ENCODE results near the gene PLCH2. TPM values are rescaled to one million over a fixed set of nuclear protein-coding genes. Genes with fewer than 3 reads are reported as not detected.
A peak's percentile ranks its signal among the peaks of the same experiment; 100 is the strongest.

The PLCH2 gene
- total RNA-seq, 1 donor from 2014 or later, result 0.16 TPM

DNA sequence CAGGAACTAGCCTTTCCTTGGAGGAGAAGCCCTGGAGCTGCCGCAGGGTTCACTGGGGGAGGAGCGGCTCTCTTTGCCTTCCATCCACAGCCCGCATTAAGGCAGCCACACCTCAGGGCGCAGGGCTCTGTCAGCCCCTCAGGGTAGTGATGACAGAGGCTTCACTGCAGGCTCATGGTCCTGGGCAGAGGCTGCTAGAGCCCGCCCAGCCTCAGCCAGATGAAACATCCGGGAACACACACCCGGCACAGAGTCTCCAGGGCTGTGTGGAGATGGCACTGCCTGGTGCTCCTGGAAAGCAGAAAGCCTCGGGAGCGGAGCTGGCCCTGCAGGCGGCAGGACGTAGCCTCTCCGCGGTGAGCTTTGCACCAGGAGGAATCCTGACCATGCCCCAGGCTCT, 34.3 kb upstream of the PLCH2 start:
- TF ChIP-seq, protein P1, sequence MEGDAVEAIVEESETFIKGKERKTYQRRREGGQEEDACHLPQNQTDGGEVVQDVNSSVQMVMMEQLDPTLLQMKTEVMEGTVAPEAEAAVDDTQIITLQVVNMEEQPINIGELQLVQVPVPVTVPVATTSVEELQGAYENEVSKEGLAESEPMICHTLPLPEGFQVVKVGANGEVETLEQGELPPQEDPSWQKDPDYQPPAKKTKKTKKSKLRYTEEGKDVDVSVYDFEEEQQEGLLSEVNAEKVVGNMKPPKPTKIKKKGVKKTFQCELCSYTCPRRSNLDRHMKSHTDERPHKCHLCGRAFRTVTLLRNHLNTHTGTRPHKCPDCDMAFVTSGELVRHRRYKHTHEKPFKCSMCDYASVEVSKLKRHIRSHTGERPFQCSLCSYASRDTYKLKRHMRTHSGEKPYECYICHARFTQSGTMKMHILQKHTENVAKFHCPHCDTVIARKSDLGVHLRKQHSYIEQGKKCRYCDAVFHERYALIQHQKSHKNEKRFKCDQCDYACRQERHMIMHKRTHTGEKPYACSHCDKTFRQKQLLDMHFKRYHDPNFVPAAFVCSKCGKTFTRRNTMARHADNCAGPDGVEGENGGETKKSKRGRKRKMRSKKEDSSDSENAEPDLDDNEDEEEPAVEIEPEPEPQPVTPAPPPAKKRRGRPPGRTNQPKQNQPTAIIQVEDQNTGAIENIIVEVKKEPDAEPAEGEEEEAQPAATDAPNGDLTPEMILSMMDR (IDR thresholded peaks at IDR 0.05; ENCODE audit: borderline replicate concordance), result no peak
- Histone ChIP-seq H3K27ac (replicated peaks) (no peak overlapping the region), H3K4me3 (no peak overlapping the region), H3K36me3 (no peaks in the 10 kb centered on the region), H3K4me1 (no peaks in the 10 kb centered on the region), H3K9me3 (replicated peaks) (no peaks in the 10 kb centered on the region), H3K27me3 (ENCODE audit: low read depth) (peaks cover 72% of the 10 kb centered on the region)
- DNase-seq, result no peak
- intact Hi-C loops (cut with micrococcal nuclease), result no loop called here

DNA sequence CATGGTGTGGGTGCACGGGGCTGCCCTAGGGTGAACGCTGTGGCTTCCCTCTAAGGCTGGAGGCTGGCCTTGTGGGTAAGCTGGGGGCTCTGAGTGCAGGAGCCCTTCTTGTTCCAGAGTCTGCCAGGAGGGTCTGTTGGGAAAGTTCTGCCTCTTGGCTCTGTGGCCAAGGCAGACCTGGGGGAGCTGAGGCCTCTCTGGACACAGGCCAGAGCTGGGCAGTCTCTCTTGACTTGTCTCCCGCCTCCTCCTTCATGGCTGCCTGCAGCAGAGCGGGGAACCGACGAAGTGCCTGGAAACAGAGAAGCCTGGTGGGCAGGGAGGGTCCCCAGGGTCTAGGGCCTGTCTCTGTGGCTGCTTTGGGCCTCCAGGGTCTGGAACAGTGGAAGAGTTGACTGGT, 33.4 kb upstream of the PLCH2 start:
- no peaks in the 10 kb centered on the region for H3K36me3 ChIP-seq
- no peaks in the 10 kb centered on the region for H3K4me1 ChIP-seq
- no peak overlapping the region for H3K27ac ChIP-seq (replicated peaks)
- H3K9me3 ChIP-seq (replicated peaks), result no peaks in the 10 kb centered on the region
- TF ChIP-seq, protein P1 (IDR thresholded peaks at IDR 0.05; ENCODE audit: borderline replicate concordance), result no peak
- peaks cover 76% of the 10 kb centered on the region for H3K27me3 ChIP-seq (ENCODE audit: low read depth)
- H3K4me3 ChIP-seq, result no peak overlapping the region
- intact Hi-C loops (cut with micrococcal nuclease), result no loop called here
- no peak for DNase-seq

DNA sequence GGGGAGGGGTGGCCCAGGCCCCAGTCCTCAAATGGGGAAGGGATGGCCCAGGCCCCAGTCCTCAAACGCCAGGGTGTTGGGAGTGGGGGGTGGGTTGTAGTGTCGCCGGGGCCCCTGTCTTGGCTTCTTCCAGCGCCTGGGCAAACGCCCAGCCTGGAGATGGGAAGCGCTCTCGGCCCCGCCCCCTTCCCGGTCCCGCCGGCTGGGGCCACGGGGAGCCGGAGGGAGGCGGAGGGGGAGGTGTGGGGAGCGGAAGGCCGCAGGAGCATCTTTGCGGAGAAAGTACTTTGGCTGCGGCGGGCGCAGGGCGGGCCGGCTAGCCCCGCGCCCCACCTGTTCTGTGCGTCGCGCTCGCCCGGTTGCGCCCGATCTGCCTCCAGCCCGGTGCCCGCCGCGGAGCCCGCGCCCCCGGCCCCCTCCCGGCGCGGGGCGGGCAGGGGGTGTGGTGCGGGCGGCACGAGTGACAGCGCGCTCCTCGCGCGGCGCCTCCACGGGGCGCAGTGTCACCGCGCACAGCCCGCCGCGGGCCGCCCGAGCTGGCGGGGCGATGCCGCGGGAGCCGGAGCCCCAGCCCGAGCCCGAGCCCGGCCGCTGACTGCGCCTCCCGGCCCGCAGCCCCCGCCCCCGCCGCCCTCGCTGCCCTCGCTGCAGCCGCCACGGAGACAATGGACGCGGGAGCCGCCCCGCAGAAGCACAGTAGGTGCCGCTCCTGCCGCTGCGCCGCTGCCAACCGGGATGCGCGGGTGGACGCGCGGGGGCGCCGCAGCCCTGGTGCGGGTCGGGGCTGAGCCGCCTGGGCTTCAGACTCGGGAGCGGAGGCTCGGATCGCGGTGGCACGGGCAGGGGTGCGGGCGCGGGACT, 32.6 kb upstream of the PLCH2 start:
- intact Hi-C loops (cut with micrococcal nuclease), result no loop called here
- no peak for DNase-seq
- H3K36me3 ChIP-seq, result no peaks in the 10 kb centered on the region
- no peaks in the 10 kb centered on the region for H3K9me3 ChIP-seq (replicated peaks)
- H3K27me3 ChIP-seq (ENCODE audit: low read depth), result peaks cover 78% of the 10 kb centered on the region
- no peak overlapping the region for H3K4me3 ChIP-seq
- H3K4me1 ChIP-seq, result no peaks in the 10 kb centered on the region
- H3K27ac ChIP-seq (replicated peaks), result no peak overlapping the region
- TF ChIP-seq, protein P1 (IDR thresholded peaks at IDR 0.05; ENCODE audit: borderline replicate concordance), result peak; percentile 17

DNA sequence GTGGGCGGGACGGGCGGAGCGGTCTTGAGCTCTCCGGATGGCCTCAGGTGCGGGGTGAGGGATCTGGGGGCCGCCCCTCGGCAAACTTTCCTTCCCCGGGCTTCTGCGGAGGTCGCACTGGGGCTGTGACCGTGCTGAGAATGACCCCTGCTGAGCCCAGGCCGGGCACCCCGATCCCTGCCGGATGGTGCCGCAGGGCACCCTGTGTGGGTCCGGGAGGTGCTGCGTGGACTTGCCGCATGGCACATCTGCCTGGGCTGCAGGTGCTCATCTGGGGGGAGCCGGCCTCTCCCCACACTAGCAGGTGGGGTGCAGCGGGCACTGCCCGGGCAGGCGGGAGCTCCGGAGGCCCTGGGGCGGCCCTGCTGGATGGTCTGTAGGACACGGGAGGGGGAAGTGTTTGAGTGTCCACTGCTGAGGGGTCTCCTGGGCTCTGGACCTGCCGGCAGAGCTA, 31.9 kb upstream of the PLCH2 start:
- DNase-seq, result no peak
- Histone ChIP-seq H3K4me3 (no peak overlapping the region), H3K36me3 (no peaks in the 10 kb centered on the region), H3K27ac (replicated peaks) (no peak overlapping the region), H3K9me3 (replicated peaks) (no peaks in the 10 kb centered on the region), H3K4me1 (no peaks in the 10 kb centered on the region), H3K27me3 (ENCODE audit: low read depth) (peaks cover 84% of the 10 kb centered on the region)
- intact Hi-C loops (cut with micrococcal nuclease), result no loop called here
- TF ChIP-seq, protein P1 (IDR thresholded peaks at IDR 0.05; ENCODE audit: borderline replicate concordance), result no peak

DNA sequence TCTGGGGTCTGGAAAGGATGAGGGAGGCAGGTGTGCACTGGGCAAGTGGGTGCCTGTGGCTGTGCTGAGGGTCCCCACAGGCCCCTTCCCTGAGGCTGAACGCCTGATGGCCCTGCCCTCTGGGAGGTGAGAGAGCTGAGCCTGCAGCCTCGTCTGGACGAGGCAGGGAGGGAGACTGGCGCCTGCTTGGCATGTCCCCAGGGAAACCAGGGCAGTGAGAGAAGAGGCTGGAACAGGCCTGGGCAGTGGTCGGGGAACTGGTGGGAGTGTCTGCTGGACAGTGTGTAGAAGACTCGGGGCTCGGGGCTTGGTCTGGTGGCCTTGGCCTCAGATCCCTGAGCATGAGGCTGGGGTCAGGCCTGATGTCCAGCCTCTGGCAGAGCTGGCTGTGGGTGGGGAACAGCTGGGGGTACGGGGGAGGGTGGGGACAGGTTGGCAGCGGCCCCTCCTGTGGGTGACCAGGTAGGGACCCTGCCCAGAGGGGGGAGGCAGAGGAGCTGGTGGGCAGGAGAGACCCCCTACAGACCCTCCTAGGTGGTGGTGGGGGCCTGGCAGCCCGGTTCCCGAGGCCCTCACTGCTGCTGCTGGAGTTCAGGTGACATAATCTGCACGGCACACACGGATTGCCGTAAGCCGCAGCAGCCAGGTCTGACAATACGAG, 30.8 kb upstream of the PLCH2 start:
- DNase-seq, result no peak
- Histone ChIP-seq H3K27ac (replicated peaks) (no peak overlapping the region), H3K9me3 (replicated peaks) (no peaks in the 10 kb centered on the region), H3K27me3 (ENCODE audit: low read depth) (peaks cover 95% of the 10 kb centered on the region), H3K36me3 (no peaks in the 10 kb centered on the region), H3K4me1 (no peaks in the 10 kb centered on the region), H3K4me3 (no peak overlapping the region)
- TF ChIP-seq, protein P1 (IDR thresholded peaks at IDR 0.05; ENCODE audit: borderline replicate concordance), result no peak
- intact Hi-C loops (cut with micrococcal nuclease), result no loop called here

Measured in left ventricle myocardium inferior (tissue), 1 donor.